PC-3 (cell line): ENCODE results near the gene SLMAP.

Source experiments
- CTCF ChIP-seq: fragments of 300-600 bp; sonication (generic); conservative IDR thresholded peaks from 2 replicates; pipeline ENCODE4 v1.5.1; 2017; ENCODE audit warnings: antibody characterized with exemption, low read depth, mild to moderate bottlenecking, low read length
- EZH2 ChIP-seq: fragments of 300-600 bp; sonication (generic); IDR thresholded peaks from one replicate; pipeline ENCODE4 v1.6.1; 2017; ENCODE audit warnings: antibody characterized with exemption, mild to moderate bottlenecking, low read length; ENCODE audit not compliant: unreplicated experiment

- TF ChIP-seq EZH2 (no peak), CTCF (no peak)
Observed at GRCh38 chr3:57948080-57948671, 192.1 kb downstream of the SLMAP start.
